Measurements from ENCODE around the gene MAB21L1.

DNA sequence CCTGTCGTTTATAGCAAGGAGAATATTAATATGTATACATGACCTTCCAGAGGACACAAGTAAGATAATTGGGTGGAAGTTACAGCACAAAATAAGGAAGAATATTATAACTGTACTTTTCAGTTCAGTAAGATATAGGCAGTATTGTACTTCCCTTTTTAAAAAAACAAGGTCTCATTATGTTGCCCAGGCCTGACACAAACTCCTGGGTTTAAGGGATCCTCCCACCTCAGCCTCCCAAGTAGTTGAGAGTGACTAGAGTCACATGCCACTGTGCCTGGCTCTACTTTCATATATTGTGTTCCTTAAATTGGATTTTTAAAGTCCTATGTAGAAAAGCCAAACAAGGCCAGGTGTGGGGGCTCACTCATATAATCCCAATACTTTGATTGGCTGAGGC lies 19.5 kb upstream of the MAB21L1 start:
- no peak for TF ChIP-seq POLR2A (IDR thresholded peaks at IDR 0.05; ENCODE audit: low read depth, low read length)
- TF ChIP-seq, protein P1, sequence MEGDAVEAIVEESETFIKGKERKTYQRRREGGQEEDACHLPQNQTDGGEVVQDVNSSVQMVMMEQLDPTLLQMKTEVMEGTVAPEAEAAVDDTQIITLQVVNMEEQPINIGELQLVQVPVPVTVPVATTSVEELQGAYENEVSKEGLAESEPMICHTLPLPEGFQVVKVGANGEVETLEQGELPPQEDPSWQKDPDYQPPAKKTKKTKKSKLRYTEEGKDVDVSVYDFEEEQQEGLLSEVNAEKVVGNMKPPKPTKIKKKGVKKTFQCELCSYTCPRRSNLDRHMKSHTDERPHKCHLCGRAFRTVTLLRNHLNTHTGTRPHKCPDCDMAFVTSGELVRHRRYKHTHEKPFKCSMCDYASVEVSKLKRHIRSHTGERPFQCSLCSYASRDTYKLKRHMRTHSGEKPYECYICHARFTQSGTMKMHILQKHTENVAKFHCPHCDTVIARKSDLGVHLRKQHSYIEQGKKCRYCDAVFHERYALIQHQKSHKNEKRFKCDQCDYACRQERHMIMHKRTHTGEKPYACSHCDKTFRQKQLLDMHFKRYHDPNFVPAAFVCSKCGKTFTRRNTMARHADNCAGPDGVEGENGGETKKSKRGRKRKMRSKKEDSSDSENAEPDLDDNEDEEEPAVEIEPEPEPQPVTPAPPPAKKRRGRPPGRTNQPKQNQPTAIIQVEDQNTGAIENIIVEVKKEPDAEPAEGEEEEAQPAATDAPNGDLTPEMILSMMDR (IDR thresholded peaks at IDR 0.05; ENCODE audit: extremely low read depth in 1 of 2, insufficient read depth in 1 of 2, low read depth in 1 of 2, low read length in 2 of 2) = no peak
- no peak for TF ChIP-seq FOS (IDR thresholded peaks at IDR 0.05; ENCODE audit: borderline replicate concordance, insufficient read depth, low read length)
- no peak for TF ChIP-seq POLR2AphosphoS5 (IDR thresholded peaks at IDR 0.05; ENCODE audit: insufficient read depth, low read depth, low read length)
- no peak for TF ChIP-seq EZH2 (IDR thresholded peaks at IDR 0.05; ENCODE audit: borderline replicate concordance, low read depth, low read length, severe bottlenecking)
- TF ChIP-seq, protein P2, sequence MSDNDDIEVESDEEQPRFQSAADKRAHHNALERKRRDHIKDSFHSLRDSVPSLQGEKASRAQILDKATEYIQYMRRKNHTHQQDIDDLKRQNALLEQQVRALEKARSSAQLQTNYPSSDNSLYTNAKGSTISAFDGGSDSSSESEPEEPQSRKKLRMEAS (IDR thresholded peaks at IDR 0.05; ENCODE audit: insufficient read depth, insufficient read length) = no peak
- TF ChIP-seq MYC (IDR thresholded peaks at IDR 0.05; ENCODE audit: low read depth, low read length) = no peak
- no peak for TF ChIP-seq GATA2 (IDR thresholded peaks at IDR 0.05; ENCODE audit: insufficient read depth, insufficient read length, low read depth, low read length)

All from endothelial cell of umbilical vein (primary cell).